Natural killer cell treated with Interleukin-12 subunit alpha and Interleukin-12 subunit beta and Interleukin-15 and Interleukin-18, amount 100 ng/mL, for 72 hours (primary cell): ENCODE data around the gene PLXNA2. TPM values are rescaled to one million over a fixed set of nuclear protein-coding genes. Genes with fewer than 3 reads are reported as not detected.

Source experiments
- ATAC-seq, 2 donors: fragments of 150-1000 bp; cut with Tn5 transposase in 1 of 2; sonication (Bioruptor Pico), chemical (Tn5 transposase) in 1 of 2; 2 replicates each; pipeline ENCODE4 v1.10.0; 2021
- DNase-seq: peaks from one replicate; pipeline ENCODE4 v3.0.0; 2022; ENCODE audit warnings: low spot score
- H3K27ac Mint-ChIP-seq, 2 donors: 1 replicate in 1 of 2; 2 replicates in 1 of 2; pipeline ENCODE4 v1.8.0; 2022; ENCODE audit warnings: mixed read lengths in 2 of 2, mild to moderate bottlenecking in 1 of 2, moderate library complexity in 1 of 2
- H3K27me3 Mint-ChIP-seq, 2 donors: 1 replicate in 1 of 2; 2 replicates in 1 of 2; pipeline ENCODE4 v1.8.0; 2022; ENCODE audit warnings: mixed read lengths in 2 of 2
- H3K36me3 Mint-ChIP-seq: one replicate; pipeline ENCODE4 v1.8.0; 2022; ENCODE audit warnings: mixed read lengths
- H3K4me1 Mint-ChIP-seq, 2 donors: 1 replicate in 1 of 2; 2 replicates in 1 of 2; pipeline ENCODE4 v1.8.0; 2022; ENCODE audit warnings: low read depth in 2 of 2, mixed read lengths in 2 of 2, mild to moderate bottlenecking in 1 of 2
- H3K4me3 Mint-ChIP-seq: one replicate; pipeline ENCODE4 v1.8.0; 2022; ENCODE audit warnings: mixed read lengths
- H3K9me3 Mint-ChIP-seq: 2 replicates; pipeline ENCODE4 v1.8.0; 2022; ENCODE audit warnings: mixed read lengths
- total RNA-seq, 2 donors: library from RNA; stranded (reverse); gene quantifications; one replicate each; pipeline ENCODE4 v1.2.3, GENCODE V29; 2022

PLXNA2 gene
- total RNA-seq, 2 donors from 2014 or later, result 1.1 to 1.3 TPM

- H3K9me3 Mint-ChIP-seq, result no peaks in the 10 kb centered on the region
- H3K4me3 Mint-ChIP-seq, result no peak overlapping the region
- H3K27ac Mint-ChIP-seq, result no peak overlapping the region
- H3K27me3 Mint-ChIP-seq, result peaks cover 5 to 7% of the 10 kb centered on the region in 2 donors
- no peak for DNase-seq
- no peaks in the 10 kb centered on the region for H3K36me3 Mint-ChIP-seq
- ATAC-seq, result no peak
- no peaks in the 10 kb centered on the region for H3K4me1 Mint-ChIP-seq
These were observed 92.2 kb downstream of the PLXNA2 start for GRCh38 chr1:208151728-208152598.

DNA sequence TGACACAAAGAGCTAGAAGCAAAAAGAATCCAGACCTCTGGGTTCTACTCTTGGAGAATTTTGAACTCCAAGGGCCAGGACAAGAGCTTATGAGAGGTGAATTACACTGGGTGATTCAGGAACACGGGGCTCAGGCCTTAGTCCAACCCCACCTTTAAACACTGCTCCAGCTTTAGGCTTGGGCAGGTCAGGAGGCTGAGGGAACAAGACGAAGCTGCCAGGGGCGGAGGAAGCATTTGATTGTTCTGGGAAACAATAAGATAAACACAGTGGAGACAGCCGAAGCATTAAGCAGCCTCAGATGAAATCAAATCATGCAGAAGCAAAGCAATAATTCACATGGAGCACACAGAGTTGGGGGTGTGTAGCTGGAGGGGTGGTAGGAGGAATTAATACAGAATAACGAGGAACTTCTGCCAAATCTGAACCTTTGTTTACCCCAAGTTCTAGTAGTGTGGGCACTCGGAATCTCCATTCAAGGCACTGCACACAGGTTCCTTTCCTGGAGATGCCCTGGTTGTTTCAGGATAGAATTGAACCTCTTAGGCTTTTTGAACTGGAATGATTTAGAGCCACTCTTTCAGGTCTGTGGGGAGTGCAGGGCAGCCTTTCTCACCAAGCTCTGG is 93.2 kb downstream of the PLXNA2 start:
- no peak for ATAC-seq
- Mint-ChIP-seq H3K27me3 (peaks cover 5 to 7% of the 10 kb centered on the region in 2 donors), H3K4me3 (no peak overlapping the region), H3K4me1 (no peaks in the 10 kb centered on the region), H3K36me3 (no peaks in the 10 kb centered on the region), H3K27ac (no peak overlapping the region), H3K9me3 (no peaks in the 10 kb centered on the region)
- DNase-seq, result no peak

DNA sequence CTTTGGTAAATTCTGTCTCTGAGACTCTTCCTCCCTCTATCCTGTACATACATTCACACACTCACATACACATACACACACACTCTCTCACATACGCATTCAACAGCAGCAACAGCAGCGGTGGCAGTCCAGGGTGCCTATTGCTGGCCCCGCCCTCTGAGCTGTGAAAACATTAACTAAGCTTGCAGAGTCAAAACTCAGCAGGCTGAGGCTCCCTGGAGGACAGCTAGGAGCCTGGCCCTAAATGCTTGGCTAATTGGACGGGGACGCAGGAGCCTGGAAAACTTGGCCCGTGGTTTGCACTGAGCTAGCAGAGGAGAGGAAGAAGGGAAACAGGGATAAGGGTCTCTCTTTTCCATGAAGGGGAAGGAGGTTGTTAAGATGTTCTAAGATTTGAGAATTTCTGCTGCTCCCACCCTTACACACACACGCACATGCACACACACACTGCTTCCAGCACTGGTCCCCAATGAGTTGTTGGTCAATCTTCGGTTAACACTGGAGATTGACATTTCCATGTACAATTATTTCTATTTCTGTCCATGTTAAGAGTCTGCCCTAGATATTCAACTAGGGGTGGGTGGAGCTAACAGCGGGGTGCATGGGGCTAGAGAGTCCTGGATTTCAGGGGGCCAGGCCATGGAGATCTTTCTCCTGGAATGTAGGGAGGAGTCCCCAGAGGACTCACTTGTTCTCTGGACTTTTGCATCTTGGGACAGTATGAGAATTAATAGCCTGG is 94.2 kb downstream of the PLXNA2 start:
- Mint-ChIP-seq H3K4me3 (no peak overlapping the region), H3K4me1 (no peaks in the 10 kb centered on the region), H3K36me3 (no peaks in the 10 kb centered on the region), H3K27ac (no peak overlapping the region), H3K27me3 (peaks cover 5 to 7% of the 10 kb centered on the region in 2 donors), H3K9me3 (no peaks in the 10 kb centered on the region)
- DNase-seq (no peak), ATAC-seq (no peak)

DNA sequence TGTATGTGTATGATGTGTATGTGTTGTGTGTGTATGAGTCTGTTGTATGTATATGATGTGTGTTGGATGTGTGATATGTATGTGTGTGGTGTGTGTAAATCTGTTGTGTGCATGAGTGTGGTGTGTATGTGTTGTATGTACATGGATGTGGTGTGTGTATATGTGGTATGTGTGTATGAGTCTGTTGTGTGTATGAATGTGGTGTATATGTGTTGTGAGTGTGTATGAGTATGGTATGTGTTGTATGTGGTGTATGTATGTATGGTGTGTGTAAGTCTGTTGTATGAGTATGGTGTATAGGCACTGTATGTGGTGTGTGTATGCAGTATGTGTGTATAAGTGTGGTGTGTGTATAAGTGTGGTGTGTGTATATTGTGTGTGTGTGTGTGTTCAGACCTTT is 95.0 kb downstream of the PLXNA2 start:
- H3K9me3 Mint-ChIP-seq, result no peaks in the 10 kb centered on the region
- H3K4me1 Mint-ChIP-seq, result no peaks in the 10 kb centered on the region
- H3K4me3 Mint-ChIP-seq, result no peak overlapping the region
- DNase-seq (no peak), ATAC-seq (peak in 1 of 2 donors; percentile 50)
- H3K27ac Mint-ChIP-seq, result no peak overlapping the region
- H3K27me3 Mint-ChIP-seq, result peaks cover 0 to 2% of the 10 kb centered on the region in 2 donors
- no peaks in the 10 kb centered on the region for H3K36me3 Mint-ChIP-seq

DNA sequence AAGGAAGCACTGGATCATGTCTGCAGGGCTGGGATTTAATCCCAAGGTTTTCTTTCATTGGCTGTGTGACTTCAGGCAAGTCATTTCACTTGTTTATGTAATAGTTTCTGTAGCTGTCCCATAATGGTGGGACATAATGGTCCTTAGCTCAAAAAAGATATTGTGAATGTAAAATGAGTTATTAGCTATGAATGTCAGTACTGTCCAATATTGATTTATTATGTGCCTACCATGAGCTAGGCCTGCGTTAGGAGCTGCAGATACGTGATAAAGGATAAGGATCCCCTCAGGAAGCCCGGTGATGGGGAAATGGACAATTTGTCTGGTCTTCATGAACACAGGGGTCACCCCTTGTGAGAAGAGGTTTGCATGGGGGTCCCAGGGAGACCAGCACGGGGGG is 95.8 kb downstream of the PLXNA2 start:
- DNase-seq (no peak), ATAC-seq (no peak)
- no peaks in the 10 kb centered on the region for H3K36me3 Mint-ChIP-seq
- no peak overlapping the region for H3K27ac Mint-ChIP-seq
- H3K27me3 Mint-ChIP-seq, result peaks cover 0 to 2% of the 10 kb centered on the region in 2 donors
- no peaks in the 10 kb centered on the region for H3K4me1 Mint-ChIP-seq
- no peaks in the 10 kb centered on the region for H3K9me3 Mint-ChIP-seq
- H3K4me3 Mint-ChIP-seq, result no peak overlapping the region

- H3K27me3 Mint-ChIP-seq, result no peaks in the 10 kb centered on the region
- no peak overlapping the region for H3K27ac Mint-ChIP-seq
- ATAC-seq, result no peak
- no peaks in the 10 kb centered on the region for H3K9me3 Mint-ChIP-seq
- DNase-seq, result no peak
- H3K4me1 Mint-ChIP-seq, result no peaks in the 10 kb centered on the region
- H3K36me3 Mint-ChIP-seq, result no peaks in the 10 kb centered on the region
- H3K4me3 Mint-ChIP-seq, result no peak overlapping the region
These were observed 97.5 kb downstream of the PLXNA2 start for GRCh38 chr1:208146650-208147049.

GRCh38 chr1:208145167-208145566 is 99.0 kb downstream of the PLXNA2 start:
- Mint-ChIP-seq H3K4me3 (no peak overlapping the region), H3K4me1 (no peaks in the 10 kb centered on the region), H3K9me3 (no peaks in the 10 kb centered on the region), H3K27ac (no peak overlapping the region), H3K36me3 (no peaks in the 10 kb centered on the region), H3K27me3 (no peaks in the 10 kb centered on the region)
- no peak for ATAC-seq
- no peak for DNase-seq

GRCh38 chr1:208142590-208143382 is 101.4 kb downstream of the PLXNA2 start:
- Mint-ChIP-seq H3K9me3 (no peaks in the 10 kb centered on the region), H3K4me3 (no peak overlapping the region), H3K27me3 (no peaks in the 10 kb centered on the region), H3K36me3 (no peaks in the 10 kb centered on the region), H3K27ac (no peak overlapping the region), H3K4me1 (no peaks in the 10 kb centered on the region)
- ATAC-seq (no peak), DNase-seq (no peak)

DNA sequence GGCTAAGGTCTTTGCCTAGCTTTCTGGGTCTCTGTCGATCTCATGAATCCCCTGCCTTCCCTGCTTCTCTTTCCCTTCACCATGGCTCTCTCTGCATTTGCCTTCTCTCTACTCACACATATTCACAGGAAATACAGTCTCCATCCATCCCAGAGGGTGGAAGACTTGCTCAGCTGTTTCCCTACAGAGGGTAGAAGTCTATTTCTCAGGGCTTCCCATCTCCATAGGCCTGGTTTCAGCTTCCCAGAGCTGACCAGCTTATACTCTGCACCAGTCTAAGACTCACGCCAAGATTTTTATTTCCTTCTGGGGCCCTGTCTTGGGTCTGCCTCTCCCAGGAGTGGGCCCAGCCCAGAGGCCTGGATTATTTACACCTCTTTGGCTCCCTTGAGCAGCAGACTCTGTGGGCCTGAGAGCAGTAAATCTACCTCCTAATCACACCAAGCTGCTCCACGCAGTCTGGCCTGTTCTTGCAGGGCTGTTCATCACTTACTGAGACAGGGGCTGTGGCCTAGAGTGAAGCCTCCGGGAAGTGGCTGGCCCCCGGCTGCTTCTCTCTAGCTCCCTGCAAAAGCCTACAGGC is 102.5 kb downstream of the PLXNA2 start:
- Mint-ChIP-seq H3K27ac (no peak overlapping the region), H3K9me3 (no peaks in the 10 kb centered on the region), H3K36me3 (no peaks in the 10 kb centered on the region), H3K4me1 (no peaks in the 10 kb centered on the region), H3K27me3 (no peaks in the 10 kb centered on the region), H3K4me3 (no peak overlapping the region)
- ATAC-seq (peak; percentile 16 to 17), DNase-seq (no peak)

- H3K4me3 Mint-ChIP-seq, result no peak overlapping the region
- peak in 1 of 2 donors; percentile 18 for ATAC-seq
- H3K27me3 Mint-ChIP-seq, result no peaks in the 10 kb centered on the region
- H3K36me3 Mint-ChIP-seq, result no peaks in the 10 kb centered on the region
- no peaks in the 10 kb centered on the region for H3K4me1 Mint-ChIP-seq
- no peak overlapping the region for H3K27ac Mint-ChIP-seq
- no peaks in the 10 kb centered on the region for H3K9me3 Mint-ChIP-seq
- DNase-seq, result no peak
These were observed 104.6 kb downstream of the PLXNA2 start for GRCh38 chr1:208139434-208140045.

GRCh38 chr1:208137193-208137592 is 107.0 kb downstream of the PLXNA2 start:
- ATAC-seq (no peak), DNase-seq (no peak)
- Mint-ChIP-seq H3K4me1 (no peaks in the 10 kb centered on the region), H3K27ac (no peak overlapping the region), H3K27me3 (no peaks in the 10 kb centered on the region), H3K4me3 (no peak overlapping the region), H3K36me3 (no peaks in the 10 kb centered on the region), H3K9me3 (no peaks in the 10 kb centered on the region)

DNA sequence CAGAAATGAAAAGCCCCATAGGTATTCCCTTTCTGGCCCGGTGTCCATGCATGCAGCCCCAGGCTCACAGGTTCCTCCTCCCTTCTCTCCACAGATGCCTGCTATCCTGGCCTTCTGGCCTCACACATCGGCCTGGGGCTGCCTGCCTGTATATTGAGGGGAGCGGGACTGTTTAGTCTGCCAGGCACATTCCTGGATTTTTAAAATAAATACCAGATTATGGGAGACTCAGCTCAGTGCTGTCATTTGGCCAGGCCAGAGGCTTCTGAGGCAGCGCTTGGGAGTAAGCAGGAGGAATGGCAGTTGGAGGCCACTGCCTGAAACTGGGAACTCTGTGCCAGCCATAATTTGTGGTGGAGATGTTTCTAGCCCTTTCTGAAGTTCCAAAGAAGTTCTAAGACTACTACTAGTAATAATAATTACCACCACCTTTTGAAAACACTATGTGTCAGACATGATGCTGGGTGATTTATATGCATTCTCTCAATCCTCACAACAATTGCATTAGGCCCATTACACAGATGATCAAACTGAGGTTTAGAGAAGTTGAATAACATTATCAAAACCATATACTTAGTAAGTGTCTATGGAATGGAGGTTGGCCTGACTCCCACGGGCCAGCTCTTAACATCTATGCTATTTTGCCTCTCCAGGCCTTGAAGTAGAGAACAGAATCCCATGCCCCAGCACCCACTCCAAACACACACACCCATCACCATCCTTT is 107.6 kb downstream of the PLXNA2 start:
- no peak overlapping the region for H3K27ac Mint-ChIP-seq

More for the DNA sequence above, 107.6 kb downstream of the PLXNA2 start:
- no peak for DNase-seq
- H3K36me3 Mint-ChIP-seq, result no peaks in the 10 kb centered on the region
- H3K4me3 Mint-ChIP-seq, result no peak overlapping the region
- H3K9me3 Mint-ChIP-seq, result no peaks in the 10 kb centered on the region
- H3K27me3 Mint-ChIP-seq, result peaks cover 0 to 5% of the 10 kb centered on the region in 2 donors
- H3K4me1 Mint-ChIP-seq, result peaks cover 0 to 5% of the 10 kb centered on the region in 2 donors
- no peak for ATAC-seq
